T-cell (primary cell): ENCODE results near the gene CYCS. TPM values are rescaled to one million over a fixed set of nuclear protein-coding genes. Genes with fewer than 3 reads are reported as not detected.

ENCODE experiments used
- ATAC-seq, 4 experiments: fragments of 200-7000 bp in 3 of 4; fragments of 150-1000 bp in 1 of 4; cut with Tn5 transposase; replicated peaks in 1 of 4; 1 replicate in 3 of 4; 2 replicates in 1 of 4; pipeline ENCODE4 v1.10.0; 2021; ENCODE audit warnings: moderate library complexity in 3 of 4, mild to moderate bottlenecking in 2 of 4, moderate number of reproducible peaks in 1 of 4
- CTCF ChIA-PET, 2 donors: fragments of 300-600 bp; sonication (Branson Sonifier 250); formaldehyde crosslinking; loops; one replicate each; lab custom pipeline; 2022; ENCODE audit warnings: antibody characterized with exemption in 2 of 2; lab: Charles Lee
- POLR2A ChIA-PET, 2 donors: fragments of 300-600 bp; sonication (Branson Sonifier 250); formaldehyde crosslinking; loops; one replicate each; lab custom pipeline; 2022; ENCODE audit warnings: antibody characterized with exemption in 2 of 2; lab: Charles Lee
- DNase-seq, 35 experiments: peaks; one replicate each; pipeline versions ENCODE4 v3.0.0 to v3.0.0-alpha.2; 2013 to 2023
- H3K27ac ChIP-seq: one replicate; pipeline ENCODE4 v1.5.1; 2013; ENCODE audit warnings: low read length
- H3K27me3 ChIP-seq, 2 experiments: replicated peaks in 1 of 2; 1 replicate in 1 of 2; 2 replicates in 1 of 2; pipeline versions ENCODE4 v1.6.1 to v1.7.0; 2013; ENCODE audit warnings: low read length in 1 of 2, mixed read lengths in 1 of 2; ENCODE audit not compliant: control insufficient read depth in 2 of 2, insufficient read depth in 2 of 2; ENCODE audit errors: extremely low read depth in 1 of 2
- H3K36me3 ChIP-seq, 2 donors: 1 replicate in 1 of 2; 2 replicates in 1 of 2; pipeline versions ENCODE4 v1.6.1 to v1.7.0; 2013; ENCODE audit warnings: low read length in 1 of 2; ENCODE audit not compliant: control insufficient read depth in 2 of 2, insufficient read depth in 1 of 2; ENCODE audit errors: extremely low read depth in 1 of 2
- H3K4me1 ChIP-seq, 2 experiments: 1 replicate in 1 of 2; 2 replicates in 1 of 2; pipeline versions ENCODE4 v1.6.1 to v1.7.0; 2013; ENCODE audit warnings: low read length in 2 of 2, mixed read lengths in 1 of 2; ENCODE audit not compliant: insufficient read depth in 2 of 2, control insufficient read depth in 1 of 2; ENCODE audit errors: extremely low read depth in 1 of 2
- H3K4me3 ChIP-seq, 2 donors: 1 replicate in 1 of 2; 2 replicates in 1 of 2; pipeline versions ENCODE4 v1.5.1 to v1.7.0; 2013; ENCODE audit warnings: mild to moderate bottlenecking in 2 of 2, low read length in 1 of 2, moderate library complexity in 1 of 2; ENCODE audit not compliant: control insufficient read depth in 1 of 2; ENCODE audit errors: extremely low read depth in 1 of 2
- H3K9me3 ChIP-seq: 2 replicates; pipeline ENCODE4 v1.7.0; 2013
- H3K27ac Mint-ChIP-seq, 2 donors: one replicate each; pipeline ENCODE4 v1.8.0; 2020 to 2021; ENCODE audit warnings: mild to moderate bottlenecking in 2 of 2, mixed read lengths in 2 of 2
- H3K27me3 Mint-ChIP-seq, 2 donors: one replicate each; pipeline ENCODE4 v1.8.0; 2021 to 2022; ENCODE audit warnings: mixed read lengths in 2 of 2
- H3K36me3 Mint-ChIP-seq: one replicate; pipeline ENCODE4 v1.8.0; 2021; ENCODE audit warnings: mixed read lengths
- H3K4me1 Mint-ChIP-seq, 3 donors: one replicate each; pipeline ENCODE4 v1.8.0; 2020 to 2022; ENCODE audit warnings: mixed read lengths in 3 of 3, mild to moderate bottlenecking in 1 of 3
- H3K4me3 Mint-ChIP-seq, 3 donors: one replicate each; pipeline ENCODE4 v1.8.0; 2020 to 2022; ENCODE audit warnings: mild to moderate bottlenecking in 3 of 3, mixed read lengths in 3 of 3, moderate library complexity in 3 of 3
- H3K9me3 Mint-ChIP-seq, 3 donors: one replicate each; pipeline ENCODE4 v1.8.0; 2020 to 2022; ENCODE audit warnings: mixed read lengths in 3 of 3
- WGBS: methylation state at CpG from one replicate; pipeline ENCODE4 v1.1.5; 2013; ENCODE audit warnings: missing lambda C conversion rate; ENCODE audit not compliant: insufficient coverage; 5-methylcytosine and 5-hydroxymethylcytosine counted together
- total RNA-seq, 35 experiments: library from RNA in 6 of 35; stranded (reverse) in 6 of 35; fragments of 120-200 nt in 1 of 35; gene quantifications; one replicate each; pipeline versions ENCODE4 v1.2.1 to v1.2.4 and lab custom pipeline; 2013 to 2026

The CYCS gene
- total RNA-seq (100 to 1,000 TPM in 2 of 5 donors, 10 to 100 TPM in 3; 45.0 to 136 (median 47.3) TPM), total RNA-seq (lab: John Stamatoyannopoulos, UW) (52.6 to 709 (median 272) reads per million in 29 experiments)
- 94.4 TPM for total RNA-seq (2013)

DNA sequence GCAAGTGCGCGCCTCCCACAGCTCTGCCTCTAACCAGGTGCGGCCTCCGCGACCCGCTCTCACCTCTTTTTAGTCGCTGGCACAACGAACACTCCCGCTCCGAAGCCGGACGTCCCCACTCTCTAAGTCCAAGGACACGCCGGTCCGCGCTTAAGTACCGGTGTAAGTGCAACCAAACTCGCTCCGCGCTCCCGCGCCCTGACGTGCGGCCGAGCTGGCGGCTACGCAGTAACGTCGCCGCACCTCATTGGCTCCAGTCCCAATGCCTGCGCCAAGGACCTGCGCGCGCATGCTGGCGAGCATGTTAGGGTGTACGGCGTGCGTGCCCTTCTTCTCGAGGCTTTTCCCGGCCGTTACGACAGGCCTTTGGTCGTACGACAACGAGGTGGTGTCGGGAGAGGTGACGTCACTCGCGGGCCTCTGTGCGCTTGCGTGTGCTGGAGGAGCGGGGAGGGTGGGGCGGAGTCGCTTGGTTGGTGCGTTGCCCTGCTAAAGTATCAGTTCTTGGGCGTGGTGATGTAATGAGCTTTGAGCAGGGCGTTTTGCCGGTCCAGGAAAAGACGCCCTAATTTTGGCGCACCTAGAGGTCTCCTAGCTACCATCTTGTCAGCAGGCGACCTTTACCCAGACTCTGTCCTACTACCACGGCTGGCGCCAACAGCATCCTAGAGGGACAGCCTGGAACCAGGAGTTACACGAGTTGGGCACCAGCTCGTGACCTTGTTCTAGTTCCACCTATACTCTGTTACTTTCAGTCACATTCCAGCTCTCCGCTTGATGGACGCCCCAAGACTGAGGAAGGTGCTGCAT lies at the start of gene CYCS:
Gene CYCS (minus strand): TSS at position 124 of the 810 bp plus-strand sequence. CDS start 1,141 bp downstream, outside the sequence.
- Histone ChIP-seq H3K4me3 (peak within 1 kb of the TSS; percentile 91 to 94), H3K4me1 (peaks cover 10 to 17% of the 10 kb centered on the region in 2 experiments), H3K9me3 (no peaks in the 10 kb centered on the region), H3K27ac (peak within 1 kb of the TSS; percentile 97), H3K36me3 (peaks cover 0 to 21% of the 10 kb centered on the region in 2 donors), H3K27me3 (no peaks in the 10 kb centered on the region)
- CTCF ChIA-PET: interaction anchor here (0.6 to 2.3 kb wide), 13 partner anchors 9 to 1579 kb away, joined by 3 to 17 read pairs (median 4); a partner anchor contains a TSS
- H3K9me3 Mint-ChIP-seq: no peaks in the 10 kb centered on the region
- POLR2A ChIA-PET: interaction anchor here (0.5 to 1.7 kb wide), 33 partner anchors 8 to 1602 kb away, joined by 3 to 20 read pairs (median 4); partner anchors contain the start of gene CBX3 (in 1 of the 2)
- no peaks in the 10 kb centered on the region for H3K27me3 Mint-ChIP-seq
- peaks cover 25% of the 10 kb centered on the region for H3K36me3 Mint-ChIP-seq
- 0% methylated on average over 63 of the region's 67 CpGs for WGBS
- peak; percentile 92 to 96 (median 94) for ATAC-seq
- peak; percentile 98 to 100 (median 99) for DNase-seq
- H3K4me1 Mint-ChIP-seq: peaks cover 26 to 33% (median 30%) of the 10 kb centered on the region in 3 donors
- peak within 1 kb of the TSS; percentile 95 to 100 (median 96) for H3K4me3 Mint-ChIP-seq
- H3K27ac Mint-ChIP-seq: peak within 1 kb of the TSS; percentile 98 to 99

DNA sequence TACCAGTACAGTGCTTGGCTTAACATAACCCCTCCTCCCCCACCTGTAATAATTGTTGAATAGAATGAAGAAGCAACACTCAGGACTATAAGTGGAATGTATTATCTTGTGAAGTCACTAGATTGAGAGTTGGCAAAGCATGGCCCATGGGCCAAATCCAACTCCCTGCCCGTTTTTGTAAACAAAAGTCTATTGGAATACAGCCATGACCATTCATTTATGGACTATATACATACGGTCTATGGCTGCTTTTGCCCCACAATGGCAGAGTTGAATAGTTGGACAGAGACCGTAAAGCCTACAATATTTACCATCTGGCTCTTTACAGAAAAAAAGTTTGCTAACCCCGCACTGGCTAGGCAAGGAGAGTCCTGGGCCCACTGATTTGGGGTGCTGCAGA lies 48.1 kb upstream of the CYCS start:
- H3K4me3 Mint-ChIP-seq: no peak overlapping the region
- ATAC-seq: no peak
- H3K4me1 ChIP-seq: no peaks in the 10 kb centered on the region
- H3K27me3 ChIP-seq: no peaks in the 10 kb centered on the region
- no peak for DNase-seq
- no peaks in the 10 kb centered on the region for H3K9me3 ChIP-seq
- ChIA-PET CTCF (interaction anchor here in 1 of 2 donors (1.2 kb wide), 1 partner anchor 46 kb away, joined by 3 read pairs; no protein-coding TSS in a partner anchor), POLR2A (no interaction called here)
- H3K27ac Mint-ChIP-seq: no peak overlapping the region
- peaks cover 38% of the 10 kb centered on the region for H3K36me3 Mint-ChIP-seq
- no peaks in the 10 kb centered on the region for H3K4me1 Mint-ChIP-seq
- no peaks in the 10 kb centered on the region for H3K9me3 Mint-ChIP-seq
- H3K27me3 Mint-ChIP-seq: no peaks in the 10 kb centered on the region
- no peak overlapping the region for H3K27ac ChIP-seq
- peaks cover 0 to 3% of the 10 kb centered on the region in 2 donors for H3K36me3 ChIP-seq
- no peak overlapping the region for H3K4me3 ChIP-seq
- 75% methylated on average over 1 of the region's 4 CpGs for WGBS

DNA sequence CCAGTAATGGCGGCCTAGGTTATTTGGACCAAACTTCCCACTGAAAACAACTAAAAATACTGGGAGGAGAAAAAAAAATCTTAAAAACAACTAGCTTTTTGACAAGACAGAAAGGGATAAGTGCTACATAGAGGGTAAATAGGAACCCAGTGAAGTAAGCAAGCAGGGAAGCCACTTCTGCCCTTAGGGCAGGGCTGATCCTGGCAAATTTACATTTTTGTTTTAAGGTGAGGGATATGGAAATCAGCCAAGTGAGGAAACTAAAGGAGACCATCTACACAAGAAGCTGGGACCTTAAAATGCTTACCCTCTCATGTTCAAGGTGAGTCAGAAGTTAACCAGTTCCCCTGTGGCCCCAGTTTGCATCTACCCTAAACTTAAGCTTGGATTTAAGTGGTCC lies 46.5 kb upstream of the CYCS start:
- Mint-ChIP-seq H3K4me3 (no peak overlapping the region), H3K36me3 (peaks cover 38% of the 10 kb centered on the region), H3K4me1 (no peaks in the 10 kb centered on the region), H3K9me3 (no peaks in the 10 kb centered on the region), H3K27me3 (no peaks in the 10 kb centered on the region), H3K27ac (no peak overlapping the region)
- Histone ChIP-seq H3K9me3 (no peaks in the 10 kb centered on the region), H3K4me3 (no peak overlapping the region), H3K36me3 (peaks cover 0 to 3% of the 10 kb centered on the region in 2 donors), H3K27me3 (no peaks in the 10 kb centered on the region), H3K27ac (no peak overlapping the region), H3K4me1 (no peaks in the 10 kb centered on the region)
- ChIA-PET POLR2A (no interaction called here), CTCF (interaction anchor here (0.6 to 2.1 kb wide), 2 partner anchors 9 kb away, joined by 3 to 6 read pairs; a partner anchor contains a TSS)
- ATAC-seq: no peak
- no peak for DNase-seq
- no CpG with 5 or more reads among the region's 1 CpG for WGBS

DNA sequence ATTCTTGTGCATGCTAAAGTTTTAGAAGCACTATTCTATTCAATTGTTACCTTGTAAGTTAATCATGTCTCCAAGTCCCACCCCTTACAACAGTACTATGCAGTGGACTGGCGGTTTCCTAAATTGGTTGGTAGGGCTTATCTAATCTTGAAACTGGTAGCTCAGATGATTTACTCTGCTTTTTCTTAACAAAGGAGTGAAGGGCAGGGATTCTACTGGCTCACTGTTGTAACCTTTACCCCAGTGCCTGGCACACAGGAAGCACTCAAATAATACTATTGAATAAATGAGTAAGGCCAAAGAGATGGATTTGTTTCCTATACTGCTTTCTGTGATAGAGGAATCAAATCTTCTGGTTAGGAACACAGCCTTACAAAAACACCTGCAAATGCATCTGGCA lies 46.0 kb upstream of the CYCS start:
- ChIA-PET POLR2A (no interaction called here), CTCF (interaction anchor here (0.6 to 2.1 kb wide), 2 partner anchors 9 kb away, joined by 3 to 6 read pairs; a partner anchor contains a TSS)
- no peaks in the 10 kb centered on the region for H3K27me3 Mint-ChIP-seq
- no peaks in the 10 kb centered on the region for H3K4me1 ChIP-seq
- peaks cover 38% of the 10 kb centered on the region for H3K36me3 Mint-ChIP-seq
- ATAC-seq: no peak
- H3K4me3 Mint-ChIP-seq: no peak overlapping the region
- no peak overlapping the region for H3K27ac ChIP-seq
- no peak overlapping the region for H3K27ac Mint-ChIP-seq
- no peaks in the 10 kb centered on the region for H3K4me1 Mint-ChIP-seq
- H3K27me3 ChIP-seq: no peaks in the 10 kb centered on the region
- H3K4me3 ChIP-seq: no peak overlapping the region
- peaks cover 0 to 3% of the 10 kb centered on the region in 2 donors for H3K36me3 ChIP-seq
- DNase-seq: no peak
- H3K9me3 ChIP-seq: no peaks in the 10 kb centered on the region
- WGBS: no CpG with 5 or more reads among the region's 1 CpG
- no peaks in the 10 kb centered on the region for H3K9me3 Mint-ChIP-seq

DNA sequence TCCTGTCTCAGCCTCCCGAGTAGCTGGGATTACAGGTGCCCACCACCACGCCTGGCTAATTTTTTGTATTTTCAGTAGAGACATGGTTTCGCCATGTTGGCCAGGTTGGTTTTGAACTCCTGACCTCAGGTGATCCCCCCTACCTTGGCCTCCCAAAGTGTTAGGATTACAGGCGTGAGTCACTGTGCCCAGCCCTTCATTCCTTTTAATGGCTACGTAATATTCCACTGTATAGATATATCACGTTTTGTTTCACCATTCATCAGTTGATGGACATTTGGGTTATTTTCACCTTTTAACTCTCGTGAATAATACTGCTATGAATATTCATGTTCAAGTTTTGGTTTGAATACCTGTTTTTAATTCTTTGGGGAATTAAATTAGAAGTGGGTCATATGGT lies 44.6 kb upstream of the CYCS start:
- no peak for ATAC-seq
- H3K27me3 ChIP-seq: no peaks in the 10 kb centered on the region
- ChIA-PET POLR2A (no interaction called here), CTCF (no interaction called here)
- DNase-seq: no peak
- H3K36me3 ChIP-seq: no peaks in the 10 kb centered on the region
- H3K4me3 ChIP-seq: no peak overlapping the region
- H3K9me3 ChIP-seq: no peaks in the 10 kb centered on the region
- H3K9me3 Mint-ChIP-seq: no peaks in the 10 kb centered on the region
- no peak overlapping the region for H3K4me3 Mint-ChIP-seq
- H3K27ac Mint-ChIP-seq: no peak overlapping the region
- H3K4me1 Mint-ChIP-seq: no peaks in the 10 kb centered on the region
- no peaks in the 10 kb centered on the region for H3K27me3 Mint-ChIP-seq
- peaks cover 43% of the 10 kb centered on the region for H3K36me3 Mint-ChIP-seq
- 100% methylated on average over 1 of the region's 7 CpGs for WGBS
- no peaks in the 10 kb centered on the region for H3K4me1 ChIP-seq
- no peak overlapping the region for H3K27ac ChIP-seq

DNA sequence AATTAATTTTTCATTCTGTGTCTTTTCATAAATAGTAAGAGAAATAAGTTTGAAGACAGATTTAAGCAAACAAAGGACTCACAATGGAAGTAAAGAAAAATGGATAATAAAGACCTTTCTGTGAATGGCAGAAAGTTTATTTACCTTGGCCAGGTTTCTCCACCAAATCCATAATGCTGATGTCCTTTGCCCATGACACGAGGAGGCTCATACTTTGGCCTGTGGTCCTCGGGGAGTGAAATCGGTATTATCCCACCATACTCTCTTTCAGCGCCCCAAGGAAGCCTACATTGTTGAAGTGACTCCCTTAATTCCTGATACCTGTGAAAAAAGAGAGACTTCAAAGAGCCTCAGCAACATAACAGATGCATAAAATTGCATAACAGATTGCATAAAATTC lies 43.1 kb upstream of the CYCS start:
- WGBS: 96% methylated on average over 4 of the region's 4 CpGs
- CTCF ChIA-PET: no interaction called here
- no peaks in the 10 kb centered on the region for H3K4me1 Mint-ChIP-seq

More for the DNA sequence above, 43.1 kb upstream of the CYCS start:
- no peak for DNase-seq
- no peak overlapping the region for H3K4me3 ChIP-seq
- ATAC-seq: no peak
- Mint-ChIP-seq H3K4me3 (no peak overlapping the region), H3K27me3 (no peaks in the 10 kb centered on the region), H3K27ac (no peak overlapping the region), H3K36me3 (peaks cover 40% of the 10 kb centered on the region), H3K9me3 (no peaks in the 10 kb centered on the region)
- H3K9me3 ChIP-seq: no peaks in the 10 kb centered on the region
- H3K27me3 ChIP-seq: no peaks in the 10 kb centered on the region
- POLR2A ChIA-PET: no interaction called here
- no peak overlapping the region for H3K27ac ChIP-seq
- H3K36me3 ChIP-seq: no peaks in the 10 kb centered on the region
- no peaks in the 10 kb centered on the region for H3K4me1 ChIP-seq
